C4-2B (cell line): ENCODE measurements around the gene CLPX.
A peak's percentile ranks its signal among the peaks of the same experiment; 100 is the strongest.
"Not testable (repeated sequence)": the region's sequence is repeated elsewhere in the genome, so short reads cannot be mapped to it uniquely, and the experiment has no call there.

ENCODE experiments used
- H3K27ac ChIP-seq: fragments of 450-650 bp; 2 replicates; pipeline ENCODE4 v1.5.1; 2017
- CTCF ChIP-seq: fragments of 450-650 bp; conservative IDR thresholded peaks from 2 replicates; pipeline ENCODE4 v1.5.1; 2017; ENCODE audit warnings: mild to moderate bottlenecking
- ZFX ChIP-seq: fragments of 450-650 bp; IDR thresholded peaks from 2 replicates; pipeline ENCODE4 v1.6.1; 2017

Gene CLPX

GRCh38 chr15:65106011-65106590 lies 79.0 kb downstream of the CLPX start:
- TF ChIP-seq CTCF (no peak), ZFX (no peak)
- H3K27ac ChIP-seq, result no peak overlapping the region

- TF ChIP-seq CTCF (no peak), ZFX (no peak)
- H3K27ac ChIP-seq, result no peak overlapping the region
Observed at GRCh38 chr15:65105038-65105437, 80.1 kb downstream of the CLPX start.

GRCh38 chr15:65102912-65103311 lies 82.2 kb downstream of the CLPX start:
- TF ChIP-seq CTCF (no peak), ZFX (no peak)
- H3K27ac ChIP-seq, result no peak overlapping the region

GRCh38 chr15:65101891-65102708 lies 83.0 kb downstream of the CLPX start:
- no peak overlapping the region for H3K27ac ChIP-seq
- TF ChIP-seq ZFX (no peak), CTCF (peak; percentile 53; the same call in 1 of the 2 replicates)

GRCh38 chr15:65101411-65101890 lies 83.7 kb downstream of the CLPX start:
- H3K27ac ChIP-seq, result no peak overlapping the region
- TF ChIP-seq ZFX, result no peak
- peak; percentile 78 for TF ChIP-seq CTCF

DNA sequence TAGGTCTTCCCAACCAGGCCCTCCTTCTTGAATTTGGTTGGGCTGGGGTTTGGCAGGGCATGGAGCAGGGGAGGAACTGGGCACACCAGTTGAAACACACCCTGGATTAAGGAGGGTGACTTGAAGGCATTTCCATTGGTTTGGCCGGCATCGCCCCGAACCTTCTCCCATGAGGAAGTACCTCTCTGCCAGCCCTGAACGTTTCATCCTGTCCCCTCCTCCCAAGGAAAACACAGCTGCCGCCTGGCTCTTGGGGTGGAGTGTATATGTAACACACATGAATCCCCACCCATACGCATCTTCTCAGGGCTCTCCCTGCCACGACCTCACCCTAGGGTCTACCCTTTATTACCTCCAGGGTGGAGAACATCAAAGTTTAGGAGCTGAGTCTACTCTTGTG lies 84.7 kb downstream of the CLPX start:
- no peak overlapping the region for H3K27ac ChIP-seq
- TF ChIP-seq CTCF (no peak), ZFX (no peak)

DNA sequence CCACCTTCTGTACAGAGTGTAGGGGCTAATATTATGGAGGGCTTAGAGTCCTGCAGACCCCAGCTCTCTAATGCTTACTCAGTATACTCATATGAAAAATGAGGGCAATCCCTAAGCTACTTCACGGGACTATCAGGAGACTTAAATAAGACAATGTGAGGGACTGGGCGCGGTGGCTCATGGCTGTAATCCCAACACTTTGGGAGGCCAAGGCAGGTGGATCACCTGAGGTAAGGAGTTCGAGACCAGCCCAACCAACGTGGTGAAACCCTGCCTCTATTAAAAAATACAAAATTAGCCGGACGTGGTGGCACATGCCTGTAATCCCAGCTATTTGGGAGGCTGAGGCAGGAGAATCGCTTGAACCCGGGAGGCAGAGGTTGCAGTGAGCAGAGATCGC lies 85.3 kb downstream of the CLPX start:
- not testable (repeated sequence) for H3K27ac ChIP-seq

- H3K27ac ChIP-seq, result no peak overlapping the region
- TF ChIP-seq CTCF (no peak), ZFX (no peak)
Observed at GRCh38 chr15:65099336-65099735, 85.8 kb downstream of the CLPX start.
